Kidney (tissue), 14 donors: ENCODE results near the gene ISM1. TPM values are rescaled to one million over a fixed set of nuclear protein-coding genes. Genes with fewer than 3 reads are reported as not detected.
A peak's percentile ranks its signal among the peaks of the same experiment; 100 is the strongest.

Source experiments
- DNase-seq, 5 donors: peaks; one replicate each; pipeline ENCODE4 v3.0.0-alpha.2; 2013 to 2020
- FAIRE-seq: peaks from 2 replicates; lab custom pipeline; 2012; peaks lifted over from hg19 to GRCh38; lab: Jason Lieb, UNC
- H3K27ac ChIP-seq, 2 donors: one replicate each; pipeline ENCODE4 v1.7.0; 2013; ENCODE audit warnings: low read depth in 2 of 2, low read length in 2 of 2, inconsistent platforms in 1 of 2
- H3K27me3 ChIP-seq: one replicate; pipeline ENCODE4 v1.7.1; 2013; ENCODE audit warnings: low read length, inconsistent platforms; ENCODE audit not compliant: control insufficient read depth, insufficient read depth
- H3K36me3 ChIP-seq, 3 donors: one replicate each; pipeline versions ENCODE4 v1.7.0 to v1.7.1; 2013; ENCODE audit warnings: low read length in 3 of 3, control low read depth in 1 of 3, inconsistent platforms in 1 of 3; ENCODE audit not compliant: insufficient read depth in 3 of 3, control insufficient read depth in 2 of 3
- H3K4me1 ChIP-seq, 3 donors: one replicate each; pipeline versions ENCODE4 v1.7.0 to v1.7.1; 2013; ENCODE audit warnings: low read length in 3 of 3, inconsistent platforms in 1 of 3, low read depth in 1 of 3; ENCODE audit not compliant: control insufficient read depth in 2 of 3, insufficient read depth in 2 of 3
- H3K4me3 ChIP-seq, 3 donors: one replicate each; pipeline versions ENCODE4 v1.7.0 to v1.8.1; 2013; ENCODE audit warnings: low read length in 3 of 3, control low read depth in 1 of 3, inconsistent platforms in 1 of 3
- H3K9ac ChIP-seq, 3 donors: one replicate each; pipeline versions ENCODE4 v1.7.0 to v1.7.1; 2013; ENCODE audit warnings: low read length in 3 of 3, control low read depth in 1 of 3, inconsistent platforms in 1 of 3
- H3K9me3 ChIP-seq, 3 donors: one replicate each; pipeline versions ENCODE4 v1.7.0 to v1.7.1; 2013; ENCODE audit warnings: low read length in 3 of 3, control low read depth in 1 of 3, inconsistent platforms in 1 of 3; ENCODE audit not compliant: control insufficient read depth in 2 of 3, insufficient read depth in 1 of 3
- intact Hi-C: fragments of 100-400 bp; cut with DNase I; formaldehyde crosslinking; loops from one replicate; pipeline ENCODE4 v1.11.1; 2022
- polyA plus RNA-seq: library from polyadenylated mRNA; stranded (reverse); fragments of 350-450 nt; fragmentation: Illumina TruSeq; extraction: RNeasy Lipid Tissue Mini Kit (QIAGEN cat#74804); gene quantifications from one replicate; pipeline ENCODE4 v1.2.3, GENCODE V29; 2014; ENCODE audit warnings: low read depth, low replicate concordance; ENCODE audit not compliant: insufficient read depth
- total RNA-seq: library from RNA; stranded (reverse); fragmentation: NEBNext Ultra II Directional; extraction: Animal tissue kit (Norgen Biotek cat#: 25700); gene quantifications from one replicate; pipeline ENCODE4 v1.2.1, GENCODE V29; 2021
- TF ChIP-seq, protein P1 (sequence below): IDR thresholded peaks from 3 replicates; pipeline ENCODE4 v1.5.1; 2012; ENCODE audit warnings: mild to moderate bottlenecking, moderate library complexity, borderline replicate concordance; ENCODE audit not compliant: insufficient read depth; ENCODE audit errors: extremely low read depth
- donor health status: control.
- donor health status: control.
- donor health status: control.
- donor health status: control.
- donor health status: control.
- donor health status: DM: yes; HTN: yes; CAD: no.
- donor health status: Normal renal cell carcinoma (clear cell type).

The ISM1 gene
- total and polyA plus RNA-seq, 2 donors from 2014 or later = 2.0 to 2.6 TPM

DNA sequence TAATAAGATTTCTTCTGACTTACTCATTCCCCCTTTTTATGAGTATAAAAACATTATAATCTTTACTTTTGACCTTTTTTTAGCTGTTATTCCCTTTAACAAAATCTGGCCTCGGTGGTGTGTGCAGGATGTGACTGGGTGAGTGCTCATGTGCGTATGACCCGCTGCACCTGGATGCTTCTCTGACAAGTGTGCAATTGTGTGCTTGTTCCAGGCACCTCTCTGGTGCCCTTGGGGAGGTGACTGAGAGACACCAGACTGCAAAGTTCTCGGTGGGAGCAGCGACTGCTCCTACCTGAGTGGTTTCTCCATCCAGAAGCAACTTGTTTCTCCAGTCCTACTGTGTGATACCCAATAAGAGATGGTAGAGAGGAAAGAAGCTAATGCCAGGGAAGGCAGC is 65.0 kb downstream of the ISM1 start:
- H3K27ac ChIP-seq = no peak overlapping the region
- FAIRE-seq (no peak), DNase-seq (no peak)
- no peaks in the 10 kb centered on the region for H3K27me3 ChIP-seq
- TF ChIP-seq, protein P1, sequence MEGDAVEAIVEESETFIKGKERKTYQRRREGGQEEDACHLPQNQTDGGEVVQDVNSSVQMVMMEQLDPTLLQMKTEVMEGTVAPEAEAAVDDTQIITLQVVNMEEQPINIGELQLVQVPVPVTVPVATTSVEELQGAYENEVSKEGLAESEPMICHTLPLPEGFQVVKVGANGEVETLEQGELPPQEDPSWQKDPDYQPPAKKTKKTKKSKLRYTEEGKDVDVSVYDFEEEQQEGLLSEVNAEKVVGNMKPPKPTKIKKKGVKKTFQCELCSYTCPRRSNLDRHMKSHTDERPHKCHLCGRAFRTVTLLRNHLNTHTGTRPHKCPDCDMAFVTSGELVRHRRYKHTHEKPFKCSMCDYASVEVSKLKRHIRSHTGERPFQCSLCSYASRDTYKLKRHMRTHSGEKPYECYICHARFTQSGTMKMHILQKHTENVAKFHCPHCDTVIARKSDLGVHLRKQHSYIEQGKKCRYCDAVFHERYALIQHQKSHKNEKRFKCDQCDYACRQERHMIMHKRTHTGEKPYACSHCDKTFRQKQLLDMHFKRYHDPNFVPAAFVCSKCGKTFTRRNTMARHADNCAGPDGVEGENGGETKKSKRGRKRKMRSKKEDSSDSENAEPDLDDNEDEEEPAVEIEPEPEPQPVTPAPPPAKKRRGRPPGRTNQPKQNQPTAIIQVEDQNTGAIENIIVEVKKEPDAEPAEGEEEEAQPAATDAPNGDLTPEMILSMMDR = no peak
- H3K9ac ChIP-seq = no peak overlapping the region
- intact Hi-C loops = no loop called here
- H3K36me3 ChIP-seq = no peaks in the 10 kb centered on the region
- H3K4me1 ChIP-seq = peaks cover 0 to 2% (median 0%) of the 10 kb centered on the region in 3 donors
- no peak overlapping the region for H3K4me3 ChIP-seq
- no peaks in the 10 kb centered on the region for H3K9me3 ChIP-seq

DNA sequence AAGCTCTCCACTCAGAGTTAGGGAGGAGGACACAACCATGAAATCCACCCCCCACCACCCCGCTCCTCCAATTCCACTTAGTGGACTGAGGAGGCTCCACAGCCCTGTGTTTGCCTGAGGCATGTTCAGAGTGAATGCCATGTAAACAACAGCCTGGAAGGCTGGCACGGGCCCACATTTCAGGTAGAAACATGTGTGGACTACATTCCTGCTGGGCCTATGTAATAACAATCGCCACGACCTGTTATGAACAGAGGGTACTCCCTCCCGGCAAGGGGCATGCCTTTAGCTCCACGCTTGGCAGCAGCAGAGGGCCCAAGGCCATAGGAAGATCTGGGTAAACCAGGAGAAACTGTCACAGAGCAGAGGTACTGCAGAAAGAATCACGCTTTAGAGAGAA is 65.5 kb downstream of the ISM1 start:
- FAIRE-seq (no peak), DNase-seq (no peak)
- intact Hi-C loops = no loop called here
- Histone ChIP-seq H3K4me3 (no peak overlapping the region), H3K4me1 (peaks cover 0 to 2% (median 0%) of the 10 kb centered on the region in 3 donors), H3K27ac (no peak overlapping the region), H3K9ac (no peak overlapping the region), H3K27me3 (no peaks in the 10 kb centered on the region), H3K36me3 (no peaks in the 10 kb centered on the region), H3K9me3 (no peaks in the 10 kb centered on the region)
- TF ChIP-seq, protein P1 = no peak

DNA sequence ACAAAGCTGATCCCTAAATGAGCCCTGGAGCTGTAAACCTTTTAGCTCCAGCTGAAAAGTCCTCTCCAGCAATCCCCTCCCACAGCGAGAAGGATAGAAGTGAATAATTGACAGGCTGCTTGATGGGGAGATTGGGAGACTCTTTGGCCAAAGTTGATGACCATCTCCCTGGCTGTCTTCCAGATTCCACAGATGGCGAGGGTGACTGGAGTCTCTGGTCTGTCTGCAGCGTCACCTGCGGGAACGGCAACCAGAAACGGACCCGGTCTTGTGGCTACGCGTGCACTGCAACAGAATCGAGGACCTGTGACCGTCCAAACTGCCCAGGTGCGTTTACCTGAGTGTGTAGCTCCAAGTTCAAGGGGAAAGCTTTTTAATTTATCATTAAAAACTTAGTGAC is 67.3 kb downstream of the ISM1 start:
- TF ChIP-seq, protein P1 = no peak
- H3K9ac ChIP-seq = no peak overlapping the region
- H3K27ac ChIP-seq = no peak overlapping the region
- no peaks in the 10 kb centered on the region for H3K36me3 ChIP-seq
- no peaks in the 10 kb centered on the region for H3K9me3 ChIP-seq
- intact Hi-C loops = no loop called here
- H3K4me1 ChIP-seq = peaks cover 0 to 2% (median 0%) of the 10 kb centered on the region in 3 donors
- no peak for FAIRE-seq
- peak overlapping the region in 2 of 3 donors; percentile 48 for H3K4me3 ChIP-seq
- no peak for DNase-seq
- no peaks in the 10 kb centered on the region for H3K27me3 ChIP-seq

DNA sequence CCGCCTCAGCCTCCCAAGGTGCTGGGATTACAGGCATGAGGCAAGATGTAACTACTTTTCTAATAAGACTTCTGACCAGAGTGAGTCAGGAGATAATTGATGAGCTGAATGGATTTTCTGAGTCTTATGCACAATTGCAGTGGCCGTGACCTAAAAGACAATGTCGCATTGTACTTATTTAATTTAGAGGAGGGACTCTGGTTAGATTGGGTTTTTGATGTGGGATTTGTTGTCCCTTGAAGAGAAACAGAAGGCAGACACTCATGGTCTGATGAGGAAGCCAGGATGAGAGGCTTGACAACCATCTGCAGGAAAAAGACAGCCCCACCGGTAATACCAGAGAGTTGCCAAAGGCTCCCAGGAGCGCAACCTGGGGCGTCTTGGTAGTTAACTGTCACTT is 68.0 kb downstream of the ISM1 start:
- peaks cover 0 to 2% (median 0%) of the 10 kb centered on the region in 3 donors for H3K4me1 ChIP-seq
- intact Hi-C loops = no loop called here

More for the DNA sequence above, 68.0 kb downstream of the ISM1 start:
- Histone ChIP-seq H3K9me3 (no peaks in the 10 kb centered on the region), H3K9ac (no peak overlapping the region), H3K36me3 (no peaks in the 10 kb centered on the region), H3K4me3 (peak overlapping the region in 2 of 3 donors; percentile 32 to 48), H3K27me3 (no peaks in the 10 kb centered on the region), H3K27ac (no peak overlapping the region)
- no peak for FAIRE-seq
- DNase-seq = no peak
- TF ChIP-seq, protein P1 = no peak
